Stimulated activated CD4-positive, alpha-beta T cell treated with anti-CD3 and anti-CD28 coated beads, Interleukin-1b, Interleukin-23, amount 100 ng/mL, for 24 hours (primary cell): Measurements from ENCODE around the gene UPF2.
"Not testable (repeated sequence)": the region's sequence is repeated elsewhere in the genome, so short reads cannot be mapped to it uniquely, and the experiment has no call there.

Source experiments
- DNase-seq, 4 experiments: peaks; one replicate each; pipeline ENCODE4 v3.0.0-alpha.2; 2020; ENCODE audit warnings: low read depth in 4 of 4, low spot score in 1 of 4

Gene UPF2

DNA sequence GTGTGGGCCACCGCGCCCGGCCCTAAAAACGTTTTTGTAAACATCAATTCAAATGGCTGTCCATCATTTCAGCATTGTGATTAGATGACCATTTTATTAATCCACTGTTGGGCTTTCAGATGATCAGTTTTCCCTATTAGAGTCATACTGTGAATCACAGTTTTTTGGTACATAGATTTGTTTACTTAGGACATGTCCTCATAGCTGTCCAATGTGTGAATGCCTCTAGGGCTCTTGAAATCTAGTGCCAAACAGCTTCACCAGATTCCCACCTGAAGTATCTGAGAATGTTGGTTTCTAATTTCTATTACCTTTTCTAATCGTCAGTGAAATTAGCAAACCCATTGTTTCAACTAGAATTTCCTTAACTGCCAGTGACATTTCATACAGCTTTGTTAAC, 66.8 kb downstream of the UPF2 start:
- DNase-seq, result no peak

DNA sequence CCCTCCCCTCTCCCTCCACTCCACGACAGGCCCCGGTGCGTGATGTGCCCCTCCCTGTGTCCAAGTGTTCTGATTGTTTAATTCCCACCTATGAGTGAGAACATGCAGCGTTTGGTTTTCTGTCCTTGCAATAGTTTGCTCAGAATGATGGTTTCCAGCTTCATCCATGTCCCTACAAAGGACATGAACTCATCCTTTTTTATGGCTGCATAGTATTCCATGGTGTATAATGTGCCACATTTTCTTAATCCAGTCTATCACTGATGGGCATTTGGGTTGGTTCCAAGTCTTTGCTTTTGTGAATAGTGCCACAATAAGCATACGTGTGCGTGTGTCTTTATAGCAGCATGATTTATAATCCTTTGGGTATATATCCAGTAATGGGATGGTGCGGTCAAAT, 70.1 kb downstream of the UPF2 start:
- DNase-seq, result not testable (repeated sequence)

DNA sequence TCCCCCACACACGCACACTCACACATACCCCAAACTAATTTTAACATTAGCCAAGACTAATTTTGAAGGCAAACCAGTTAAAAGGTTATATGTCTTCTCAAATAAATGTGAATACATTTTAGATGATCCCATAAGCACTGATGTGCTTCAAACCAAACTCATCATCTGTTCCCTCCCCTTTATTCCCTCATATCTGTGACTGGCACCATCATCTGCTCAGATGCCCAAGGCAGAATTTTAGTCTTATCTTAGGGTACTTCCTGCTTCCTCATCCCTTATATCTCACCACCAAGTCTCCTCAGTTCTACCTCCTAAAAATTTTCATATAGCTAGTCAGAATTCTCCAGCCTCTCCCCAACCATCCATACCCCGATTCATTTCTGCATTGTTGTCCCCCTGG, 80.4 kb downstream of the UPF2 start:
- no peak for DNase-seq

DNA sequence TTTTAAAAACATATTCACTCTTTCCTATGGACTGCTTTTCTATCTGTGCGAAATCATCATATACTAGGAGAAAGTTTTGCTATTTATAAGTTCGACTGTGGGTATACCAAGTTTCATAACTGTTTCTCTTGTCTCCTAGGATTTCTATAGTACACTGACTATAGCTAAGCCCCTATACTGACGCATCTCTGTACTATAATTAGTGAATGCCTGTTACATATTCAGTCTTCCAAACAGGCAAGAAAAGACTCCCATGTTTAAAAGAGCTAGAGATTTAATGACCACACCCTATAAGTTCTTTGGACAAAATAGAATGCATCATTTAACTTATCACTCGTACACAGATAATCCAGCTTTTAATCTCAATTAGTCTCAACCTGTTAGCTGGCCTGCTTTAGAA, 80.8 kb downstream of the UPF2 start:
- DNase-seq, result no peak

DNA sequence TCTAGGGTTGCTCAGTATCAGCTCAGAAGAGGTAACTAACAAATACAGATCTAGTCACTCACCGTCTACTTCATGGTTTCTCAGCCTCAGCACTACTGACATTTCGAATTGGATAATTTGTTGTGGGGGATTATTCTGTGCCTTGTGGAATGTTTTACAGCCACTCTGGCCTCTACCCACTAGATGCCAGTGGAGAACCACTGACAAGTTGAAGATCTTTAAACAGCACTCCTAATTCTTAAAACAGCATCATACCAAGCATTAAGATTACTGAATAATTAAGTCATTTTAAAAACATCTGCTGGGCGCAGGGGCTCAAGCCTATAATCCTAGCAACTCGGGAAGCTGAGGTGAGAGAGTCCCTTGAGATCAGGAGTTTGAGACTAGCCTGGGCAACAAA, 82.6 kb downstream of the UPF2 start:
- no peak for DNase-seq

DNA sequence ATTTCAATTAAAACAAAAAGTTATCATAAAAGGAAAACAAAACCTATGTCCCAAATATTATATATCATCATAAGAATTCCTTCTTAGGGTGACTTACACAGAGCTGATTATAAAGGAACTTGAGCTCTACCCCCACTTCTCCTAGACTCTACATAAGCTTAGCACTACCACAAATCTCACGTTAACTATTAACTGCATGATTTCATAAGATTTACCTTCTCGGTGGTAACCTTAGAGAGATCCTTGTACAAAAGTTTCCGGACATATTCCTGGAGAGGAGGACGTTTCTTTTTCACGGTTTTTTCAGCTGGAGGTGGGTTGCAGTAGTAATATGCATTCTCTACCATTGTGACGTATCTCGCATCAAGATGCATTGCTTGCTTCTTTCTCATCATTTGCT, 83.7 kb downstream of the UPF2 start:
- no peak for DNase-seq

DNA sequence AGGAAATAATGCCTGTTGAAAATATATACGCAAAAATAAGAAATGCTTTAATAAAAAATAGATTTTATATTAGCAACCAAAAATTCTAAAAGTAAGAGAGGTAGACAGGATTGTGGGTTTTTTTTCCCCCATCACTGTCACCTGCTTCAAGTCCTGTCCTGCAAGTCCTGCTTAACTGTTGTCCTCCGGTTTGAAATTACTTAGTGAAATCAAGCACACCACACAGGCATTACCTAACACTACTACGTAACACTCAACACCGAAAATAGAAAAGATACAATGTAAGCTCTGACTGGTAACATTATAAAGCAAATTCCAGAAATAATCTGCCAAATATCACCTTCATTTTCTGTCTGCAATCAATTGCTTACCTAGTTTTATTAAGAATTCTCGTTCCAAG, 90.9 kb downstream of the UPF2 start:
- DNase-seq, result no peak

DNA sequence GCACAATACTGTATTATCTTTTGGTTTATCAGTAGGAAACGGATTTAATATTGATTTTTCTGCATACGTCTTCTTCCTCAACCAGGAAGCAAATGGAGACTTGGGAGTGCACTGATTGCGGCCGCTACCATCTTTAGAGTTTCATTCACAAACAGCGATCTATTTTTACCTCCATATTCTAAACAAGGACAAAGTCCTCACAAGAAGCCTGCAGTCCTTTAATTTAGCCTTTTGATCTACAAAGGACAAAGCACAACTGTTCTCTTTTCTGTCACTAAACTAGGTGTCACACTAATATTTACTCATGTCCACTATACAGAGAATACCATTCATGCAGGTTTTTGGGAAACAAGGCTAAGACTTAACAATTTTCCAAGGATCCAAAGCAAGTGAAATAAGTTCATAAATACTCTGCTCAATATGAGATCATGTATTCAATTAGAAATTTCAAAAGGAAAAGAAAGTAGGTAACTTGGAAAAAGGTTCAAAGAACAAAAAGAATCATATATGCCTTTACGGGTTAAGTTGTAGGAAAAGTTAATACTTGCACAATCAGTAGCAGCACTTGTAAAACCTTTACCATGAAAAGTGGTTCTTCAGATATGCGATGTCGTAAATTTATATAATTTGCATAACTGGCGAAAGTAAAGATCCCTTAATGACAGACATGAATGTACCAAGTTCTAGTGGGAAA, 92.1 kb downstream of the UPF2 start:
- no peak for DNase-seq

DNA sequence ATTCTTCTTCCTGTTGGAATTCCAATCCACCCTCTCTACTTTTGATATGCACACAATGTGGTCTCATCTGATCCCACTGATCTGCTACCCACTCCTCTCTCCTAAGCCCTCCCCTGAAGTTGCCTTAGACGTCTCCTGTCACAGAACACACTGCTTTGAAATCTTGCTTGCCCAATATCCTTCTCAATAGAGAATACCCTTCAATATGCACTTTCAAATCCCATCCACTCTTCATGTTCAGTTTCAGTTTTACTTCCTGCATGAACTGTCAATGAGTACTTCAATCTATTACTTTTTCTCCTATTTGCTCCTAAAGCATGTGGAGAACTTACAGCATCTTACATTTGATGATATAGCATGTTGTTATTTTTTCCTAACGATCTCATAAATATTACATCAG, 93.5 kb downstream of the UPF2 start:
- no peak for DNase-seq

DNA sequence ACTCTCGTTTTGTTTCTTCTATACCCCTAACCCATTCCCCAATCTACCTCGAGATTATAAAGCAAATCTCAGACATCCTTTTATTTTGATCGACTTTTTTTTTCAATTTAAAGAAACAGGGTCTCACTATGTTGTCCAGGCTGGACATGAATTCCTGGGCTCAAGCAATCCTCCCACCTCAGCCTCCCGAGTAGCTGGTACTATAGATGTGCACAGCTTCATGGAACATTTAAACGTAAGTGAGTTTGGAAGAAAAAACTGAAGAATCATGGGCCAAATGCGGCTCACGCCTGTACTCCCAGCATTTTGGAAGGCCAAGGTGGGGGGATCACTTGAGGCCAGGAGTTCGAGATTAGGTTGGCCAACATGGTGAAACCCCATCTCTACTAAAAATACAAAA, 96.0 kb downstream of the UPF2 start:
- no peak for DNase-seq

DNA sequence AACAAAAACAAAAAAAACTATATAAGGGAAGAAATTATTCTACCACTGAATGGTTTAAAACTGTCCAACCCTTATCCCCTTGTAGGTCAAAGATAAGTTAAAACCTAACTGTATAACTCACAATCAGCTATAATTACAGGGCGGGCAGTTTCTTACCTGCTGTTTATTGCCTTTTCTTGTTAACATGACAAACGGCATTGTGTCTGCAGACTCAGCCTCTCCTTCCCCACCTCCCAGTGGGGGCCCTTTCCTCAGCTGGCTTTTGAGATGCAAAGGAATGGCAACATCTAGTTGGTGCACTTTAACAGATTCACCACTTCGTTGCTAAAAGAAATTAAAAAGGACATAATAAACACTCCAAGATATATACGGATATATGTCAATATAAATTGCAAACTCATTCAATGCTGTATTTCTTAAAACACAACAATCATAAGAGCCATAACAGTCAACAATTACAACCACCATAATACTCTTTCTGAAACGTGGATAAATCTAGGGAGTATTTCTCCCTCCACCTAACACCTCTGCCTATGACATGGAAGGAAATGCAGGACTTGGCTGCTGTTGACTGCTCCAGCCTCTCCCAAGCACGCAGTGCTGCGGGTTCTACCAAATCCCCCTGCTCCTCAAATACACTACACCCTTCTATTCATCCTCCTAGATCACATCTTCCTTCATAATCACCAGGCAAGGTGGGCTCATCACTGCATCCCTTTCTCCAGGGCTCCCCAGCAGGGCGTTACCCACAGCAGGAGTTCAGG, 106.0 kb downstream of the UPF2 start:
- no peak for DNase-seq

DNA sequence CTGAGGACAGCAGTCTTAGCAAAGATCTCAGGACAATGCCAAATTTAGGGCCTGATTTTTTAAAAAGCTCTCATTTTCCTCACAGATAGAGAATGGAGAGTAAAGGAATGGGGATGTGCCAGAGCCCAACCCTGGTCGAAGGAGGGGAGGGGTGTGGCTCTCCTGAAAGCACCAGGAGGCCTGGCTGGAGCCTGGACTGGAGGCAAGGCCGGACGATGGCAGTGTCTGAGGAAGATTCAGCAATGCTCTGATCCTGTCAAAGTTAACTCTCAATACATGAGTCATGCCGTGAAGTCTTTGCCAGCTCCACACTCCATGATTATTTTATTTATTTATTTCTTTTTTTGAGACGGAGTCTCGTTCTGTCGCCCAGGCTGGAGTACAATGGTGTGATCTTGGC, 108.3 kb downstream of the UPF2 start:
- DNase-seq, result no peak

DNA sequence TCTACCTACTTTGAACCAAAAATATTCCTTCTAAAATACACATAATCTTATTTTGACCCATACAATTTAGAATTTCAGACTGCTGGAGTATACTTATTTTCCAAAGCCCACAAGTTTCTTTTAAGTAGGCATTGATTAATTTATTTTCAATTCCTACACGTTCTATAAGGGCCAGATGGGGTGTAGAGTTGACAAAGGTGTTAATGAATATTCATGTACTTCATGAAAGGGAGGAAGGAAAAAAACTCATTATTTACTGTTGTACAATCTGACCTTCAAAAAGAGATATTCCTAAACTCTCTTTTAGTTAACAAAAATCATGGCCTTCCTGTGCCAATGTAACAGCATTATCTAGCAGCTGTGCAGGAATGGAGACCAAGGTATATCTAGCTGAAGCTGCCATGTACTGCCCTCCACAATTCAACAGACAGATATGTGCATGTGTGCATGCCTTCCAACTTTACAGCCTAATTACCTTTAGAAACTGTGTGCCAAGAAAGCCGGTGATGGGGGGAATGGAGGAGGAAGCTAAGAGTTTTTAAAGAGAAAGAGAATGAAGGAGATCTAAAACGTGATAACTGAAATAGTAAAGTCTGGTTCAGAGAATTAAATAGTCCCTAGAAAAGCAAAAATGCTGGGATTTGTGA, 108.9 kb downstream of the UPF2 start:
- no peak for DNase-seq

DNA sequence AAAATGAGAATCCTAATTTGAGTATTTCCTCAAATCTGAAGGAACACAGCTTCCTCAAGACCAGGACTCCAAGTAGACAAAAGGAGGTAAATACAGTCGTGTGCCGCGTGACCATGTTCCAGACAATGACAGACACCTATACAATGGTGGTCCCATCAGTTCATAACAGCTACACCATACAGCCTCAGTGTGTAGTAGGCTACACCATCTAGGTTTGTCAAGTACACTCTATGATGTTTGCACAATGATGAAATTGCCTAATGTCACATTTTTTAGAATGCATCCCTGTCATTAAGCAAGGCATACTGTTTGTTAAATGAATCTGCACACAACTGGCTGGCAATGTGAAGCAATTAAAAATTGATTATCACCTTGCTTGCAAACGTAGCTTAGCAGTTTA, 111.6 kb downstream of the UPF2 start:
- DNase-seq, result no peak

DNA sequence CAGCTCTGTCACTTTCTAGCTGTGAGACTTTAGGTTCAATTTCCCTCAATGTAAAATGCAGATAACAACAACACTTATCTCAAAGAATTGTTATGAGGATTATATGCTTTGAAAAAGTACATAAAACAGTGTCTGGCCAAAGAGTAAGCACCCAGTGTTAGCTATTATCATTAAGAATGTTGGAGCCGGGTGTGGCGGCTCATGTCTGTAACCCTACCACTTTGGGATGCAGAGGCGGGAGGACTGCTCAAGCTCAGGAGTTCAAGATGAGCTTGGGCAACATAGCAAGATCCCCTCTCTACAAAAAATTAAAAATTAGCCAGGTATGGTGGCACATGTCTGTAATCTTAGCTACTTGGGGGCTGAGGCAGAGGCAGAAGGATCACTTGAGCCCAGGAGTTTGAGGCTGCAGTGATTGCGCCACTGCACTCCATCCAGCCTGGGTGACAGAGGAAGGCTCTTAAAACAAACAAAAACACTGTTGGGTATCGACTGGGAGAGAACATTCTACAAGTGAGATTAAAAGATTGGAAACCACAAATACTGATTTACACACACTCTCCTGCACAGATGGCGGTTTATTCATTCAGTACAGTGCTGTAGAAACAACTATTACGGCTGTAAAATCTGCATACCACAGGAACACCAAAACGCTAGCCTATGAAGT, 112.2 kb downstream of the UPF2 start:
- DNase-seq, result no peak

DNA sequence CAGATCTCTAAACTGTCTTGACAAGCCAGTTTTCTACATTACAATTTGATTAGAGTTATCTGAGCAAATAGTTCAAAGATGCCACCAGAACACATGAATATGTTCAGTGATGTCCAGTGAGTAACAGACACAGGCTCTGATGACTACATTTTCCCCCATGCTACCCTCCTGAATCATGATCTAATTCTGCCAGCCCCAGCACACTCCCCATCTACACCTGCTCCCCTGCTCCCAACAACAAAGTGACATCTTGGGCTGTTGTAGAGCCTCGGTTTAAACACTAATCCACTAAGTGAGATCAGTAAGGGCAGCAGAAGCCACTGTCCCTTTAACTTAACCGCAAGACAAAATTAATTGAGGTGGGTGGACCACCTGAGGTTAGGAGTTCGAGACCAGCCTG, 114.9 kb downstream of the UPF2 start:
- no peak for DNase-seq

DNA sequence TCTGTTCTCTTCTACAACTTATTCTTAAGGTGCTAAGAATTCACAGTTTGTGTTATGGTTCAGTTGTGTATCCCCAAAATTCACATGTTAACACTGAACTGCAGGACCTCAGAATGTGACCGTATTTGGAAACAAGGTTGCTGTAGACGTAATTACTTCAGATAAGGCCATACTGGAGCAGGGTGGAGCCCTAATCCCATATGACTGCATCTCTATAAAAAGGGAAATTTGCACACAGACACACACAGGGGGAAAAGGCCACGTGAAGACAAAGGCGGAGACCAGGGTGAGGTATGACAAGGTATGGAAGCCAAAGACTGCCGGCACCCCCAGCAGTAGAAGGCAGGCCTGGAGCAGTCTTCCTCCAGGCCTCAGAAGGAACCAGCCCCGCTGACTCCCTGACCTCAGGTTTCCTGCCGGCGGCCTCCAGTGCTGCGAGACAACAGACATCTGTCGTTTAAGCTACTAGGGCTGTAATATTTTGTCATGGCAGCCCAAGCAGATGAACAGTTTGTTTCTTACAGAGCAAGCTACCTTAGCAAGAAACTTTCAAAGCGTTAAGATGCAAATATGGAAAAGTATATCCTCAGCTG, 120.7 kb downstream of the UPF2 start:
- no peak for DNase-seq

DNA sequence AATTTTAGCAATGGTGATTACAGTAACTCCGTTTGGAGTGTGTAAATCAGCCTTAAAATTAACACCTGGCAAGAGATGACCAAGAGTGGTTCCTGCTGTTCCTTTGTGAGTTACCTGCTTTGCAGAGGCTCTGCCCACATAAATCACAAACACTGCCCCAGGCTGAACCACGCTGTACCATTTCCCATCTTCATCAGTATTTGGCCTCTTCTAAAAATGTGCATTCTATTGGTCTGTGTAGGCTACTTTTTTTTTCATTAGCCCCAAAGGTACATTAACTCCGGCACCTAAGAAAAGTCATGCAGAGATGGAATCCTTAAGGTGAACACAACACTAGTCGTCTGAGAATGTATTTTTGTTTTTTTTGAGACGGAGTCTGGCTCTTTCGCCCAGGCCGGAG, 123.3 kb downstream of the UPF2 start:
- no peak for DNase-seq

DNA sequence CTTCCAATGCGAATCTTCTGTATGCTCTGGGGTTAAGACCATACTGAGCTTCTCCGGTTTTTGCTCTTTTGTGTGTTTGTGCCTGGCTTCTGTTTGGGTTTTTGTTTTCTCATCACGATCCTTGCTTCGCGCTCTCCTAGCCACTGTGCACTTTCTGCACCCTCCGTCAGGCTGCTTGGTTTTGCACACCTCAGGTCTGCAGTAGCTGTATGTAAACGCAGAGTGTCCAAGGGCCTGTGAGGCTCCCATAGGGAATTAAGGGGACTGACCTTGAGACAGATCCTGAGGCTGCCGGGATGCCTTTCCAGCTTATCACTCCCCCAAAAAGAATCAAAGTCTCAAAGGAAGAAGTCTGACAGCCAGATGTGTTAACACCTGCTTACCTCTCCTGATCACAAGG, 124.2 kb downstream of the UPF2 start:
- no peak for DNase-seq

DNA sequence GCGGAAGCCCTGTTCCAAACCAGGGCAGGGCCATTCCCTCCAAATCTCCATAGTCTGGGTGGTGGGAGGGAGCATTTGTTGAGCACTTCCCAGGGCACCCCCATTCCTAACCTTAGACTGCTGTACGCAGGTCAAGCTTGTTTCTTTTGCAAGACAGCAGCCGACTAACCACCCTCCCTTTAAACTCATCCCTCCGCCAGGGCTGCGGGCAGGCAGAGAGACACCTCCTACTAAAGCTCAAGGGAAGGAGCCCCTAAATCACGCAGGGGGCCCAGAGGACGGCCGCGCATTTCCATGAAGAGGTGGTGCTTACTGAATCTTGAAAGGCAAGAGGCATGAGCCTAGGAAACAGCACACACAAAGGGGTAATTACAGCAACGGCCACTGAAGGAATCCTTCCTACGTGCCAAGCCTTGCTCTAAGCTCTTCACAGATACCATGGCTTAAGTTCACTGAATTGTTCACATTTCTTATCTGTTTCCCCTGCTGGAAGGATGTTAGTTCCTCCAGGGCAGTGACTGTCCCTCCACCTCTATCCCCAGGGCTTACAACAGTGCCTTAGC, 129.4 kb downstream of the UPF2 start:
- DNase-seq, result no peak

DNA sequence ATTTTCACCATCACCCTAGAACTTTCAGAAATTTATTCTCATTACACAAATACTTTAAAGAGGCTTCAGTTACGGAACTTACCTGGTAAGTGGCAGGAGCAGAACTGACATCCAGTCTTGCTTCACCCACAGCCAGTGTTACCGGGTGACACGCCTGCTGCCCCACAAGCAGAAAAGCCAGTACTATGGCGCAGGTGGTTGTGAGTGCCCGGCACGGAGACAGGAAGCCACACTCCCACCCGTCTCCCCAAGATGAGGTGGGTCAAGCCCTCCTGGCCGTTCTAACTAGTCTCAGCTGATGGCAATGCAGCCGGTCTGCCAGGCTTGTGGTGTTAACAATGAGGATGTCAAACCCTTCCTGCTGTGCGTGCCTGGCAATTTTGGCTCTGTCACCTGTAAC, 132.5 kb downstream of the UPF2 start:
- no peak for DNase-seq
